HG03045 (cell line): Measurements from ENCODE around the gene NUP35.
"Not testable (repeated sequence)": the region's sequence is repeated elsewhere in the genome, so short reads cannot be mapped to it uniquely, and the experiment has no call there.

Experiments used
- ATAC-seq: cut with Tn5 transposase; IDR thresholded peaks from one replicate; pipeline ENCODE4 v1.9.1; 2021; ENCODE audit warnings: mild to moderate bottlenecking, moderate library complexity; ENCODE audit not compliant: unreplicated experiment

Gene NUP35

DNA sequence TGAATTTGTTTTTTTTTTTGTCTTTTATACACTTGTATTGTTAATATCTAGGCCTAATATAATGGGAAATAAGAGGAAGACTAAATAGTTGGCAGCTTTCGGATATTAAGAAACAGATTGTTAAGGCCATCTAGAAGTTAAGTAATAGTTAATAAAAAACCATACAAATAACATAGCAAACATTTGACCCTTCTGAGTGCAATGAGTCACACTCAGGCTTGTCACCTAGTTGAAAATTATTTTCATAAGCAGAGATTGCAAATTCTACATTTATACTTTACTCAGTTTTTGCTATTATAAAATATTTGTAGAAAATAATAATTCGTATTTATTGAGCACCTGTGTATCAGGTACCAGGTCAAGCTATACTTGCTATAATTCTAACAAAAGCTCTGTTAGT lies 2.4 kb downstream of the NUP35 start:
- no peak for ATAC-seq

DNA sequence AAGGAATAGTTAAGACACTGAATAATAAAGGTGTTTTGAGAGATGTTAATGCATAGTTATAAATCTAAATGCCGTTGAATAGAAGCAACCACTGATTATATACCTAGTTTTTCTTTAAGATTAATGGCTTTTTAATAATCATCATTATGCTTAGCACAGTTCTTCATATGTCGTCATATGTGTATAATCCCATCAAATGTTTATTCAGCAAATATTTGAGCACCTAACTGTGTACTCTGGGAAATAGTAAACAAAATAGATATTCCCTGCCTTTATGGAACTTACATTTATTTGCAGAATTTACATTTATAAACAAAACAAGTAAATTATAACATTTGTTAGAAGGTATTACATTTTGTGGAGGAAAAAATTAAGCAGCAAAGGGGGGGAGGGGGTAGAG lies 9.8 kb downstream of the NUP35 start:
- ATAC-seq, result no peak

DNA sequence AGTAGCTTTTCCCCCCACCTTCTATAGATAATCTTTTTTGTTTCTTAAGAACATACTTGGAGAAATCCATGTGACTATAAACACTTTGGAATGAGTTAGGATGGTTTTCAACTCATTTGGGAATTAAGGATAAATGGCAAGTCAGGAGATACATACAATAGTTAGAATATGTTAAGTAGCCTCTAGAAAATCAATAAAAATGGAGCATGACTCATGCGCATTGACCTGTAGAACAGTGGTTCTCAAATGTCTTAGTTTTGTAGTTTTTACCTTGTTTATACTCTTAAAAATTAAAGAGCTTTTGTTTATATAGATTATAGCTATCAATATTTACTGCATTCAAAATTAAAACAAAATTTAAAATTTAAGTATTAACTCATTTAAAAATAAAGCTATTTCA lies 24.7 kb downstream of the NUP35 start:
- no peak for ATAC-seq

DNA sequence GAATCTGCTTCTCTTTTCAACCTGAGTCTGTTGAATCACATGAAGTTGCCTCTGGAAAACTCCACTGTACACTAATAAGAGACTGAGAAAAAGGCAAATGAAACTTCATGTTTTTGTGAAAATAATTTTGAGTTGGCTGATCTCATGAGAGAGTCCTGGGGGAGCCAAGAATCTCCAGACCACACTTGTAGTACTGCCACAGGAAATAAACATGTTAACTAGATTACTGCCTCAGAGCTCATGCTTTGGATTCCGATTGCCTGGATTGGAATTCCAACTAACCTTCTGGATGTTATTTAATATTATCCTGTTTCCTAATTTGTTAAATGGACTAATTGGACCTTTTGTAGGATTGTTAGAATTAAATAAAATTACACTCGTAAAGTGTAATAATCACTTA lies 25.2 kb downstream of the NUP35 start:
- ATAC-seq, result no peak

DNA sequence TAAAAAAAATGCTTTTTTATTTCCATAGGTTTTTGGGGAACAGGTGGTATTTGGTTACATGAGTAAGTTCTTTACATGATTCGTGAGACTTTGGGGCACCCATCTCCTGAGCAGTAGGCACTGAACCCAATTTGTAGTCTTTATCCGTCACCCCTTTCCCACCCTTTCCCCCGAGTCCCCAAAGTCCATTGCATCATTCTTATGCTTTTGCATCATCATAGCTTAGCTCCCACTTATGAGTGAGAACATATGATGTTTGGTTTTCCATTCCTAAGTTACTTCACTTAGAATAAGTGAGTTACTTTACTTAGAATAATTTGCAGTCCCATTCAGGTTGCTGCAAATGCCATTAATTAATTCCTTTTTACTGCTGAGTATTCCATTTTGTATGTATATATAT lies 28.0 kb downstream of the NUP35 start:
- ATAC-seq, result not testable (repeated sequence)

DNA sequence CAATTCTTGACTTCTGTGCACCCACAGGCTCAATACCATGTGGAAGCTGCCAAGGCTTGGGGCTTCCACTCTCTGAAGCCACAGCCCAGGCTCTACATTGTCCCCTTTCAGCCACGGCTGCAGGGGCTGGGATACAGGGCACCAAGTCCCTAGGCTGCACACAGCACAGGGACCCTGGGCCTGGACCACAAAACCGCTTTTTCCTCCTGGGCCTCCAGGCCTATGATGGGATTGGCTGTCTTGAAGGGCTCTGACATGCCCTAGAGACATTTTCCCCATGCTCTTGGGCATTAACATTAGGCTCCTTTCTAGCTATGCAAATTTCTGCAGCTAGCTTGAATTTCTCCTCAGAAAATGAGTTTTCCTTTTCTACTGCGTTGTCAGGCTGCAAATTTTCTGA lies 29.7 kb downstream of the NUP35 start:
- no peak for ATAC-seq

DNA sequence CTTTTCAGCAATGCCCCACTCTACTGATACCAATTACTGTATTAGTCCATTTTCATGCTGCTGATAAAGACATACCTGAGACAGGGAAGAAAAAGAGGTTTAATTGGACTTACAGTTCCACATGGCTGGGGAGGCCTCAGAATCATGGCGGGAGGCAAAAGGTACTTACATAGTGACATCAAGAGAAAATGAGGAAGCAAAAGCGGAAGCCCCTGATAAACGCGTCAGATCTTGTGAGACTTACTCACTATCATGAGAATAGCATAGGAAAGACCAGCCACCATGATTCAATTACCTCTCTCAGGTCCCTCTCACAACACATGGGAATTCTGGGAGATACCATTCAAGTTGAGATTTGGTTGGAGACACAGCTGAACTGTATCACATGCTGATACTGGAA lies 30.5 kb downstream of the NUP35 start:
- ATAC-seq, result not testable (repeated sequence)

DNA sequence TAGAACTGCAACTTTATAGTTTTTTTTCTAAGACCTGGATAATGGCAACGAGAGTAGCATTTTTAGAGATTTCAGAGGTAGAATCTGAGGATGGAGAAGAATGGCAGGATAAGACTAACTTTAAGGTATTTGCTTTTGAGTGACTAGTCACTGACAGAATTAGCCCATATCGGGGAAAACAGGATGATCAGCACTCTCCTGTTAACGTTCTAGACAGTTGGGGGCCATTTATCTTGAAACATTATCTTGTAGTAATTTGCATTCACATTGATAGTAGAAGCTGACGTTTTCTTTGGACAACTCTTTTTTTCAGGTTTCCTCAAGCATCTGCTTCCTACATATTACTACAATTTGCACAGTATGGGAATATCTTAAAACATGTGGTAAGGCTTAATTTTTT lies 32.9 kb downstream of the NUP35 start:
- ATAC-seq, result no peak

DNA sequence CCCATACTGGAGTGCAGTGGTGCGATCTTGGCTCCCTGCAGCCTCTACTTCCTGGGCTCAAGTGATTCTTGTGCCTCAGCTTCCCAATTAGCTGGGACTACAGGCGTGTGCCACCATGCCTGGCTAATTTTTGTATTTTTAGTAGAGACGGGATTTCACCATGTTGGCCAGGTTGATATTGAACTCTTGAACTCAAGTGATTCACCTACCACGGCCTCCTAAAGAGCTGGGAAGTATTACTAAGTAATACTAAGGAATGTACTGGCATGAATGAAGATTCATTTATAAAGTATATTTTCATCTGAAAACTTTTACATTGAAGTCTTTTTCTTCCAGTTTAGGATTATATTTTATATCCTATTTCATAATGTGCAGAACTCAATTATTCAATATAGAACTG lies 38.1 kb downstream of the NUP35 start:
- ATAC-seq, result no peak

DNA sequence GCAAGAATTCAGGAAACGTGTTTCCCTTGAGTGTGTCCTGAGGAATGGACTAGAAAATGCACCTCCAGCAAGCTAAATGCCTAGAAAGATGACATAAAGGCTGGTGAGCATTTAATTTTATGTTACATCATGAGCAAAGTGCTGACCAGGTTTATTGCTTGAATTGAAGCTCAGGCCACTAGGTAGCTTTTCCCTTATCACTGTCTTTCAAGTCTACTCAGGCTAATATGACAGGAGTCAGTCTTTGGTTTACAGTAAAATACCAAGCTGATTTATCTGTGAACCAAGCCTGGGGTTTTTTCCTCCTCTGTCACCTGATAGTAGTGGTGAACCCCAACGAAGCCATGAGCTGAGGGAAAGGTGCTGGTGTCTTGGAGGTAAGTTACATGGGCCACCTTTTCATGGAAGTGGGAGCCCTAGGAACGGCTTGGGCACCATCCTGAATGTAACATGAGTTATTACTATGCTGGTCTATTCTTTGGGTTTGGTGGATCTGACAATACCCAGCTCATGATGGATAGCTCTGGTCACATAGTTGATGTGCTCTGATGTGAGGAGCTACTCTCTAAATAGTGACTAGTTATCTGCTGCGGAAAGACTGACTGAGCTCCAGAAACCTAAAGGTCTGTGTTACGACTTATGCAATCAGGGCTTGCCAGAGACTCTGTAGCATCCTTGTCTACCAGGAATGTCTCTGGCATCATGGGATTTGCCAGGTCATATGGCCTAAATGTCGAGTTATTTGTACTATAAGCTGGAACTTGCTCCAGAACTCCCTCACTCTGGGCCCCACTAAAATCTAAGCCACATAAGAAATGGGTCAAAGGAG lies 39.8 kb downstream of the NUP35 start:
- no peak for ATAC-seq

DNA sequence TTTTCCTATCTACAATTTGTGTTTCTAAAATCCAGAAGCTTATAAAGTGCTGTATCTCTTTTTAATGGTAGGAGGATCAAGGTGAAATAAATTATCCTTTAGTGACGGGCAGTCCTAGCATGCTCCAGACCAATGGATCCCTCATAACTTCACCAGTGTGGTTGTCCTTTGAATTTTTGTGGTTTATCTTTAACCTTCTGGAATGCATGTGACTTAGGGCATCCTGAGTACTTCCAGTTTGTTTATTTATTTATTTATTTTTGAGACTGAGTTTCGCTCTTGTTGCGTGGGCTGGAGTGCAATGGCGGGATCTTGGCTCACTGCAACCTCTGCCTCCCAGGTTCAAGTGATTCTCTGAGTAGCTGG lies 40.4 kb downstream of the NUP35 start:
- ATAC-seq, result no peak

DNA sequence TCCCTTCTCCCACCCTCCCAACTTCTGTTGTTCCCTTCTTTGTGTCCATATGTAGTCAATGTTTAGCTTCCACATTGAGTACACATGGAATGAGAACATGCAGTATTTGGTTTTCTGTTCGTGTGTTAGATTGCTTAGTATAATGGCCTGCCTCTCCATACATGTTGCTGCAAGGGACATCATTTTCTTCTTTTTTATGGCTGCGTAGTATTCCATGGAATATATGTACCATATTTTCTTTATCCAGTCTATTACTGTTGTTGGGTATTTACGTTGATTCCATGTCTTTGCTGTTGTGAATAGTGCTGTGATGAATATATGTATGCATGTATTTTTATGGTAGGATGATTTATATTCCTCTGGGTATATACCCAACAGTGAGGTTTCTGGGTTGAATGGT lies 42.0 kb downstream of the NUP35 start:
- ATAC-seq, result no peak

DNA sequence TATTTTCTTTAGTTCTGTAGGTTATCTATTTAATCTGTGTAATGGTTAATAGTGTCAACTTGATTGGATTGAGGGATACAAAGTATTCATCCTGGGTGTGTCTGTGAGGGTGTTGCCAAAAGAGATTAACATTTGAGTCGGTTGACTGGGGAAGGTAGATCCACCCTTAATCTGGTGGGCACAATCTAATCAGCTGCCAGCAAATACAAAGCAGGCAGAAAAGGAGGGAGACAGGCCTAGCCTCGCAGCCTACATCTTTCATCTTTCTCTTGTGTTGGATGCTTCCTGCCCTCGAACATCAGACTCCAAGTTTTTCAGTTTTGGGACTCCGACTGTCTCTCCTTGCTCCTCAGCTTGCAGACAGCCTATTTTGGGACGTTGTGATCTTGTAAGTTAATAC lies 42.7 kb downstream of the NUP35 start:
- ATAC-seq, result not testable (repeated sequence)

DNA sequence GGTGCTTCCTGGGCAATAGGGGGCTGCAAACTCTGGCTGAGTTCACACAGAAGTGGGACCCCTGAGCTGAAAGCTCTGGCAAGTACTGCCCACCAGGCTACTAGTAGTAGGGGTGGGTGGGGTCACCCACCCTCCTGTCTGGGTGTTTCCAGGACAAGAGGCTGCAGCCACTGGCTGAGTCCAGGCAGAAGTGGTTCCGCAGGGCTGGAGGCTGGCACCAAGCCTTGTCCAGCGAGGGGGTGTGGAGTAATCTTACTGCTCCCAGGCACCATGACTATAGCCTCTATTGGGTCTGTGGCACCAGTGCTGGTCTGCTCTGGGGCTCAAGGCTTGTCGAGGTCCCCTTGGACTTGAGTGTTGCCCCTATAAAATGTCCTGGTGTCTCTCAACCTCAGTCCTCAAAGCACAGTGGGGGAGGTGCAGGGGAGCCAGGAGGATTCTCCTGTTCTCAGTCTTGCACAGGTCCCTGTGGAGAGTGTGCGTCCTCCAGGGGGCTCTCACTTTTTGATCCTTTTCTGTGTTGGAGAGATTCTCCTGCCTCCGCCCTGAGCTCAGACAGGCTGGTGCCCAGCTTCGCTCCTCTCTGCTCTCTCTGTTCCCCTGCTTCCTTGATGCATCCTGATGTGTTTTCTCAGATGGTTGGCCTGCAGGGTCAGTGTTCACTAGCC lies 48.1 kb downstream of the NUP35 start:
- ATAC-seq, result no peak

DNA sequence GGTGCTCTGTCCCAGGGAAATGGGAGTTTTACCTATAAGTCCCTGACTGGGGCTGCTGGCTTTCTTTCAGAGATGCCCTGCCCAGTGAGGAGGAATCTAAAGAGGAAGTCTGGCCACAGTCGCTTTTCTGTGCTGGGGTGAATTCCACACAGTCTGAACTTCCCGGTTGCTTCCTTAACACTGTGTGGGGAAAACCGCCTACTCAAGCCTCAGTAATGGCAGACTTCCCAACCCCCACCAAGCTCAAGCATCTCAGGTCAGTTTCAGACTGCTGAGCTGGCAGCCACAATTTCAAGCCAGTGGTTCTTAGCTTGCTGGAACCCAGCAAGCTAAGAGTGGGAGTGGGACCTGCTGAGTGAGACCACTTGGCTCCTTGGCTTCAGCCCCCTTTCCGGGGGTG lies 54.9 kb downstream of the NUP35 start:
- ATAC-seq, result no peak

DNA sequence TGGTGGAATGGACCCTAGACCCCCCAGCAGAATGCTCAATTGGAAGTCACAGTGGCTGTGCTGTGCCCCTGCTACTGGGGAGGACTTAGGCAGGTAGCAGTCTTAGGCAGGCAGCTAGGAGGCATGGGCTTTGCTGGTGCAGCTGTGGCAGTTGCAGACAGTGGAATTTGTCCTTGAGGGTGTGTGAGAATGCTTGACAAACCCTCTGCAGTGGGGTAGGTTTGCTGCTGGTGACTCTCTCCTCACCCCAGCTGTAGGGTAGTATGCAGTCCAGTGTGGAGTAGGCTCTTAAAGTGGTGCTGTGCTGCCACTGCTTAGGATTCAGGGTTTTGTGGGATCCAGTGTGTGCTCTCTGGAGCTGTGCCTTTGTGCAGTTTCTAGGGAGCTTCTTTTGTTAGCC lies 61.3 kb downstream of the NUP35 start:
- no peak for ATAC-seq

DNA sequence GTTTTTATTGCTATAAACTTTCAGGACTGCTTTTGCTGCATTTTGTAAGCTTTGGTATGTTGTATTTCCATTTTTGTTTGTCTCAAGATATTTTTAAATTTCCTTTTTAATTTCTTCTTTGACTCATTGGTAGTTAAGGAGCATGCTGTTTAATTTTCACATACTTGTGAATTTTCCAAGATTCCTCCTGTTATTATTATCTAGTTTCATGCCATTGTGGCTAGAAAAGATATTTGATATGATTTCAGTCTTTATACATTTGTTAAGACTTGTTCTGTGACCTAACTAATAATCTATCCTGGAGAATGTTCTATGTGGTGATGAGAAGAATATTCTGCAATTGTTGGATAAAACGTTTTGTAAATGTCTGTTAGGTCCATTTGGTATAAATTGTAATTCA lies 62.1 kb downstream of the NUP35 start:
- no peak for ATAC-seq

DNA sequence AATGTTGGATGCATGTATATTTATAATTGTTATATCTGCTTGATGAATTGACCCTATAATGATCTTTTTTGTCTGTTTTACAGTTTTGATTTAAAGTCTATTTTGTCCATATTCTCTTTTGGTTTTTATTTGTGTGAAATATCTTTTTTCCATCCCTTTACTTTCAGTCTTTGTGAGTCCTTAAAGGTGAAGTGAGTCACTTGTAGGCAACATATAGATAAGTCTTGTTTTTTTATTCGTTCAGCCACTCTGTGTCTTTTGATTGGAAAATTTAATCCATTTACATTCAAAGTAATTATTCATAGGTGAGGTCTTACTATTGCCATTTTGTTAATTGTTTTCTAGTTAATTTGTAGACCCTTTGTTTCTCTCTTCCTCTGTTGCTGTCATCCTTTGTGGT lies 62.5 kb downstream of the NUP35 start:
- ATAC-seq, result no peak

DNA sequence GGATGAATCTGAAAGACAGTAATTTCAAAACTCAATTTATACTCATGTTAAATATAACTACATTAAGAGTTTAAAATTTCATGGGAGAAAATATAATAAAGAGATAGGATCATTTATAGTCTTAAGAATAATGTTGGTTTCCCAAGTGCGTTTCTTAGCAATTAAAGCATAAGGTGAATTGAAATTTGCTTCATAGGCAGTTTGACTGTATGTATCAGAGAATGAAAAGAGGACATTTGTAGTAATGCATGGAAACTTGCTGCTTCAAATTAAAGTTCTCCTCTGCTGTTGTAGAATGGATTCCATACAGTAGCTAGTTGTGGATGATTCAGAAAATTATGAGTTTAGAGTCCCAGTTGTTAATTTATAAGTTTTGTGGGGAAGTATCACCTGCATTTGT lies 68.1 kb downstream of the NUP35 start:
- no peak for ATAC-seq

DNA sequence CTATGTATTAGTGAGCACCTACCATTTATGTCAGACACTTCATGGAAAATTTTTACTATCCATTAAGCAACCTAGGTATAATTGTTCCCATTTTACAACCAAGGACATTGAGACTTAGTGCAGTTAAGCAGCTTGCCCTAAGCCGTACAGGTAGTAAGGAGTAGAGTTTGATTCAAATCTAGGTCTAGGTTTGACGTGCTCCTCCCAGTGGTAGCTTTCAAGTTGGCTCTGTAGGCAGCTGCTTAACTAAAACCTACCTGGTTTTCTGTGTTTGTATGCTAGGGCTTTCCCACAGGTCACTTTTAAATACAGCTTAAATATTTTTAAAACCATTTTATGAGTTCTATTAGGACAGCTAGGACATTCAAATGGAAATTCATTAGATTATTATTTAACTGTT lies 69.7 kb downstream of the NUP35 start:
- ATAC-seq, result no peak

DNA sequence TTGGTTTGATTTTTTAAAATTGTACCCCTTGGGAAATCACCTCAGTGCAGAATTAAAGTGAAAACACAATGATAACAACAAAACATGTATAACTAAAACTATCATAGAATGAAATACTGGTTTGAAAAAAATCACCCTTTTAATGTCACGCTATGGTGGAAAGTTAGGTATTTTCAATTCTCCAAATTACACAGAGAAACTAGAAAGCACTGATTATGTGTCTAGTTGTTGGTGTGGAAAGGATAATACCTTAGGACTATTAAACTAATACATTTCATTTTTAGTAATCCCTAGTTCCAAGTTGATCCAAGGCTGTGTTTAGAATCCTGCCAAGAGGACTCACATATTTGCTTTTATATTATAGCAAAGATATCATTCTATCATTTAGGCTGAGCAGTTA lies 71.2 kb downstream of the NUP35 start:
- ATAC-seq, result no peak

DNA sequence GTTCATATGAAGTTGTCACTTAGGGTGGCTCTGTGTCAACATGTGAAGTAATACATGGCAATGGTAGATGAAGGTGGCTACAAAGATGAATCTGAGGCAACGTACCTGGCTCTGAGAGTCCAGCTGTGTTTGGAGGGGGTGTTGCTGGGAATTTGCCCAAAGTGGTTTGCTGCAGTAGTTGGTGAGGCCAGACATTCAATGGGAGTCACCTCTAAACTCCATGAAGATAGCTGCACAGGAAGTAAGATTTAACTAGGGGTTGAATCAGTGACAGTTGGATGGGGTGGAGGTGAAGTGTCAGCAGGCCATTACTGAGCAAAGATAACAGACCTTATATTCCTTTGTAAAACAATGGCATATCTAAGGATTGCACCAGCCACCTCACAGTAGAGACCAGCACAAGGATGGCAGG lies 71.8 kb downstream of the NUP35 start:
- ATAC-seq, result no peak

DNA sequence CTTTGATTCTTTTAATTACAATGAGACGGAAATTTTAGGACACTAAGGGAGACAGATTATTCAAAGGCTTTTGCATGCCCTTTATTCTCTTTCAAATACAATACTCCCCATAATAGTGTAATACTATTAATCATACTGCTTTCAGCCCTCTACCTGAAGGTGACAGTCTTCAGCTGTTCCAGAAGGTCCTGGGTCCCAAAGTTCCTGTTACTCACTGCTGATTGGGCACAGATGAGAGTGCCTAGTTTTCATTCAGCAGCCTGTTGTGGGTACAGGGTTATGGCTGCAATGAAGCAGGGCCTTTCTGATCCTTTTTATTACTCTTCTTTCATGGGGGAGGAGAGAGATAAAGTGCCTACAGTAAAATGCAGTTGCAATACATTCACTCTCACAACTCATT lies 80.2 kb downstream of the NUP35 start:
- ATAC-seq, result no peak
